GM18502 (cell line): ENCODE measurements around the gene KANSL1.

Experiments
- ATAC-seq: cut with Tn5 transposase; IDR thresholded peaks from one replicate; pipeline ENCODE4 v1.9.1; 2021; ENCODE audit warnings: mild to moderate bottlenecking; ENCODE audit not compliant: unreplicated experiment, poor library complexity

KANSL1 gene

GRCh38 chr17:45993962-45994627 is 199.1 kb downstream of the KANSL1 start:
- ATAC-seq: no peak

DNA sequence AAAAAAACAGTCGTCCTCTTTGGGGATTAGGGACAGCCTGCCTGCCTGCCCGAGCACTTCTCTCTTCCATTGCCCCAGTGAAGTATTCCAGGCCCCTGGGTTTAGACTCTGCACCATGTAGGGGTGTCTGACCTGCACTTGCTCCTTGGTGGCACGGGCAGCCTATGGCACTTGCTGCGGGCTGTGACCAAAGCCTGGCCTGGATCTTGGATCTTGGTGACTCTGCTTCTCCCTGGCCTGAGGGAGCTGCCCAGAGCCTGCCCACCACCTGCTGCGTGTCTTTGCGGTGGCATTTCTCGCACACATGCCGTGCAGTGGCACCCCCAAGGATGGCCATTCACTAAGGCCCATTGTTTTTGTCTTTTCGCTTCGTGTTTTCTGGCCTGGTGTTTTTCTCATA is 200.3 kb downstream of the KANSL1 start:
- ATAC-seq: no peak

- ATAC-seq: no peak
Observed at GRCh38 chr17:45992175-45992574, 201.1 kb downstream of the KANSL1 start.

DNA sequence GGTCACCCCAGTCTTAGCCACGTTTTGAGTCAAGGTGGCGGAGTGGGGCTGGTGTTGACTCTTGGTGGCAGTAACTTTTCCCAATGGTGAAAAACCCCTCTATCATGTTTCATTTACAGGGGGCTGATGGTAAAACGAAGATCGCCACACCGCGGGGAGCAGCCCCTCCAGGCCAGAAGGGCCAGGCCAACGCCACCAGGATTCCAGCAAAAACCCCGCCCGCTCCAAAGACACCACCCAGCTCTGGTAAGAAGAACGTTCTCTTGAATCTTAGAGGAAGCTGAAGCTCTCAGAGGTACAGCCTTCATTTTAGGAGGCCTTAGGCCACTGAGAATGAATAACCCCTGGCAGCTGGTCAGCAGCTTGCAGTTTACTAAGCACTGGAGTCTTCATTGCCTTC is 201.9 kb downstream of the KANSL1 start:
- ATAC-seq: no peak

DNA sequence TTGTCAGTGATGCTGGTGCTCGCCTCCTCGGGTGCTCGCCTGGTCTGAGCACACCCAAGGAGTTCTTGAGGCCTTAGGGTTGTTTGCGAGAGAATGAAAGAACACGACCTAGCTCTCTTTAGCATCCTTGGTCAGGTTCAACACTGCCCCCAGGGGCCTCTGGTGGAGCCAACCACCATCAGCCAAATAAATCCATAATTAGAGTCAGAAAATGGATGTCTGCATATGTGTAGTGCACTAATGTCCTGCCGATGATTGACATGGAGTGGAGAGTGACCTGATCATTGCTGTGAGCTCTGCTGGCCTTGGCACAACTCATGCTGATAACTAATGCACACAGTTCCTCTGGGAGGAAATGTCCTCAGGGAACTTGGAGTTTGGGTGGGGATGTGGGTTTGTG is 202.3 kb downstream of the KANSL1 start:
- no peak for ATAC-seq

GRCh38 chr17:45989759-45990158 is 203.5 kb downstream of the KANSL1 start:
- no peak for ATAC-seq

DNA sequence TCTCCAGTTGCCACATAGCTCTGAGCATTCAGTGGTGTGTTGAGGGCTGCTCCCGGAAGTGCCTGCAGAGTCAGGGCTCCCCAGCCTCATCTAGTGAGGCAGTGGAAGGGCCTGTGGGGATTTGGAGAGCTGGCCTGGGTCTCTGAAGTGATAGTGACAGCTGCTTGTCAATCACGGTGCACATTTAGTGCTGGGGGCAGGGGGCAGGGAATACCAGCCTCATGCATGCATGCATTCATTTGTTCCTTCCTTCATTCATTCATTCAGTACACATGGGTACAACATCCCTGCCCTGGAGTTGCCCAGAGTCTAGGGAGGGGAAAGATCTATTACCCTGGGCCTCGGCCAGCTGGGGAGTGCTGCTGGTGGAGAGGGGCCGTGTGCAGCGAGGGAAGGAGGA is 205.5 kb downstream of the KANSL1 start:
- ATAC-seq: no peak

GRCh38 chr17:45986056-45986455 is 207.2 kb downstream of the KANSL1 start:
- ATAC-seq: no peak

- no peak for ATAC-seq
Observed at GRCh38 chr17:45985447-45985846, 207.8 kb downstream of the KANSL1 start.

DNA sequence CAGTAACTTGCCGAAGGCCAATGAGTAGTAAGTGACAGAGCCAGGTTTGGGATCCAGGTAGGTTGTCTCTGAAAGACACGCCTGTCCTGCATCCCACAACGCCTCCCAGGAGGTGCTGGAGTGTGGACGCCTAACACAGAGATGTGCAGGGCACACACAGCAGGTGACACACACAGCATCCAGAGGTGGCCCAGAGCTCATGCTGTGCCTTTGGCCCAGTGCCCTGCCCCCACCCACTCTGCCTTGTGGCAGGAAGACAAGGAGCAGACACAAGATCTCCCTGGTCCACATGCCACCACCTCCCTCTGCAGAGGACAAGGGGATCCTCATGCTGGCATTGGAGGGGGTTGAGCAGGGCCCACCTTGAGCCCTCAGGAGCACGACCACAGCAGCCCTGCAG is 208.9 kb downstream of the KANSL1 start:
- no peak for ATAC-seq

DNA sequence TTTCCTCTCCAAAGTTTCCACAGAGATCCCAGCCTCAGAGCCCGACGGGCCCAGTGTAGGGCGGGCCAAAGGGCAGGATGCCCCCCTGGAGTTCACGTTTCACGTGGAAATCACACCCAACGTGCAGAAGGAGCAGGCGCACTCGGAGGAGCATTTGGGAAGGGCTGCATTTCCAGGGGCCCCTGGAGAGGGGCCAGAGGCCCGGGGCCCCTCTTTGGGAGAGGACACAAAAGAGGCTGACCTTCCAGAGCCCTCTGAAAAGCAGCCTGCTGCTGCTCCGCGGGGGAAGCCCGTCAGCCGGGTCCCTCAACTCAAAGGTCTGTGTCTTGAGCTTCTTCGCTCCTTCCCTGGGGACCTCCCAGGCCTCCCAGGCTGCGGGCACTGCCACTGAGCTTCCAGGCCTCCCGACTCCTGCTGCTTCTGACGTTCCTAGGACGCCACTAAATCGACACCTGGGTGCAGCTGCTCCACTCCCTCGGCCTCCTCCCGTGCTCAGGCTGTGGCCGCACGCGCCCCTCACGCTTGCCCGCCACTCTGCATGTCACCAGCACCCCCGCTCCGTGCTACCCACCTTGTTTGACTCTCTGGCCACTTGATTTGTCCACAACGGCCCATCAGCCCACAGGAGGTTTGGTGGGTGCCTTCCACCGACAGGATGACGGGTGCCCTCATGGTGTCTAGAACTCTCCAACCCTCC is 209.5 kb downstream of the KANSL1 start:
- ATAC-seq: no peak

GRCh38 chr17:45982791-45983613 is 210.2 kb downstream of the KANSL1 start:
- ATAC-seq: no peak

GRCh38 chr17:45981306-45981705 is 211.9 kb downstream of the KANSL1 start:
- no peak for ATAC-seq

DNA sequence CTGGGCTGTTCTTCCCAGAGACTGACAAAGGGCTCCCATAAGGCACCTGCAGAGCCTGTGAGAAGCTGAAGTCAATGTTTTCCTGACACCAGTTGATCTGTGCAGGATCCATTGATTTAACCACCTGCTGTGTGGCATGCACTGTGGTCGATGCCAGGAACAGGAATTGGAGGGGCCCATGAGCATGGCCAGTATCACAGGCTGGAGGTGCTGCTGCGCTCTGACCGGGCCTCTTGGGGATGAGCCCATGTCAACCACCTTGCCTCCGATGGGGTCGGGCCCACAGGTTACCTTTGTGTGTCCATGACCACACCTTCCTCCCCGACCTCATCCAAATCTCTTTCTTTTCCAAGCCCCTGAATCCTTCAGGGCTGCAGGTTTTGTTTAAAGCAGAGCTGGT is 212.4 kb downstream of the KANSL1 start:
- ATAC-seq: no peak
